Measurements from ENCODE around the gene HEY2. TPM values are rescaled to one million over a fixed set of nuclear protein-coding genes. Genes with fewer than 3 reads are reported as not detected.

The HEY2 gene
- total and polyA plus RNA-seq, 2 donors (not counting 3 experiments of a cell fraction or from before 2014, with no cell fraction given): 0.07 TPM; not detected in 1

GRCh38 chr6:125780540-125781313 lies 31.3 kb downstream of the HEY2 start:
- ChIA-PET CTCF (interaction anchor here (0.9 to 4.2 kb wide), 17 partner anchors 10 to 468 kb away, joined by 3 to 46 read pairs (median 6); partner anchors contain the start of genes HINT3 and NCOA7), POLR2A (interaction anchor here (0.6 kb wide), 1 partner anchor 1840 kb away, joined by 3 read pairs; no protein-coding TSS in a partner anchor)
- Histone ChIP-seq H3K4me2 (ENCODE audit: insufficient read depth, low read length) (peak overlapping the region; percentile 95), H3K36me3 (ENCODE audit: control insufficient read depth in 2 of 2, extremely low read depth in 1 of 2, insufficient read depth in 2 of 2, low read length in 2 of 2) (no peaks in the 10 kb centered on the region), H3K79me2 (ENCODE audit: control insufficient read depth, insufficient read depth, low read length) (no peaks in the 10 kb centered on the region), H3K27ac (ENCODE audit: insufficient read depth, low read depth, low read length) (peak overlapping the region; percentile 94), H4K20me1 (replicated peaks; ENCODE audit: control insufficient read depth, extremely low read depth, insufficient read depth, low read length) (no peaks in the 10 kb centered on the region), H3K9ac (replicated peaks; ENCODE audit: extremely low read depth, insufficient read depth, low read length) (peak overlapping the region; percentile 96), H3K27me3 (ENCODE audit: control insufficient read depth in 2 of 2, insufficient read depth in 2 of 2, low read length in 2 of 2) (peaks cover 3 to 5% of the 10 kb centered on the region in 2 experiments), H3K4me3 (replicated peaks in 1 of 3; ENCODE audit: insufficient read depth in 1 of 3, low read depth in 1 of 3, low read length in 3 of 3) (peak overlapping the region; percentile 62 to 95 (median 84)), H3K4me1 (ENCODE audit: control insufficient read depth, extremely low read depth, insufficient read depth, low read length) (peaks cover 8% of the 10 kb centered on the region), H3K9me1 (replicated peaks; ENCODE audit: control insufficient read depth, extremely low read depth, insufficient read depth, low read length) (no peaks in the 10 kb centered on the region), H2AFZ (ENCODE audit: low read depth, low read length) (peak overlapping the region; percentile 77), H3K9me3 (replicated peaks; ENCODE audit: control insufficient read depth, insufficient read depth, low read length) (no peaks in the 10 kb centered on the region)
- peak; percentile 76 for FAIRE-seq
- peak; percentile 91 for DNase-seq (ENCODE audit: low read depth, low spot score)
- TF ChIP-seq MYC (IDR thresholded peaks at IDR 0.05; ENCODE audit: low read depth, low read length) (peak; percentile 70), FOS (IDR thresholded peaks at IDR 0.05; ENCODE audit: borderline replicate concordance, insufficient read depth, low read length) (no peak), CTCF (IDR thresholded peaks at IDR 0.05; ENCODE audit: extremely low read depth in 1 of 2, insufficient read depth in 1 of 2, low read depth in 1 of 2, low read length in 2 of 2) (no peak), POLR2A (IDR thresholded peaks at IDR 0.05; ENCODE audit: low read depth, low read length) (peak; percentile 85), JUN (IDR thresholded peaks at IDR 0.05; ENCODE audit: borderline replicate concordance, insufficient read depth, insufficient read length, low read depth) (peak; percentile 29), POLR2AphosphoS5 (IDR thresholded peaks at IDR 0.05; ENCODE audit: insufficient read depth, low read depth, low read length) (peak; percentile 43), GATA2 (IDR thresholded peaks at IDR 0.05; ENCODE audit: insufficient read depth, insufficient read length, low read depth, low read length) (no peak), MAX (IDR thresholded peaks at IDR 0.05; ENCODE audit: insufficient read depth, insufficient read length) (peak; percentile 31)
- dilution Hi-C loops (cut with MboI; ENCODE audit: extremely low pct_ligation_motif_present, low sequenced_read_pairs) (no loop called here), intact Hi-C loops (cut with micrococcal nuclease) (loop anchor here (1.0 to 10.0 kb wide), 5 partner anchors 10 to 394 kb away; partner anchors contain the start of genes HEY2, HINT3 and NCOA7)
- TSS peak; percentile 100 for BruUV-seq (replicated peaks)

Measured in endothelial cell of umbilical vein (primary cell).